SK-N-SH treated with all-trans-retinoic acid at 6 μM for 48 hours (cell line): ENCODE results near the gene NTSR1.

ENCODE experiments used
- BACH2 ChIP-seq: fragments of 250-450 bp; sonication (Bioruptor Pico); IDR thresholded peaks from 2 replicates; pipeline ENCODE4 v1.9.0; 2021; ENCODE audit warnings: mild to moderate bottlenecking, borderline replicate concordance
- PATZ1 ChIP-seq: fragments of 250-450 bp; sonication (Bioruptor Pico); IDR thresholded peaks from 2 replicates; pipeline ENCODE4 v1.8.0; 2020; ENCODE audit warnings: mild to moderate bottlenecking, moderate library complexity, borderline replicate concordance
- PPARA ChIP-seq: fragments of 250-450 bp; sonication (Bioruptor Pico); IDR thresholded peaks from 2 replicates; pipeline ENCODE4 v1.5.0; 2020; ENCODE audit warnings: mild to moderate bottlenecking, borderline replicate concordance
- RARB ChIP-seq: fragments of 250-450 bp; sonication (Bioruptor Pico); IDR thresholded peaks from 2 replicates; pipeline ENCODE4 v1.8.0; 2021; ENCODE audit warnings: mild to moderate bottlenecking, moderate library complexity

- no peak for TF ChIP-seq BACH2 (CRISPR knock-in tag)
- TF ChIP-seq PATZ1, result no peak
- TF ChIP-seq PPARA (CRISPR knock-in tag), result no peak
- no peak for TF ChIP-seq RARB (CRISPR knock-in tag)
These were observed 33.3 kb downstream of the NTSR1 start for GRCh38 chr20:62741701-62742491.
